B cell (primary cell): ENCODE data around the gene MYRFL.

Experiments
- EZH2 ChIP-seq: IDR thresholded peaks from 2 replicates; pipeline ENCODE4 v1.6.1; 2012; ENCODE audit warnings: borderline replicate concordance, low read depth, mild to moderate bottlenecking, moderate library complexity, low read length; ENCODE audit not compliant: insufficient read depth, poor library complexity, severe bottlenecking
- TF ChIP-seq, protein P1 (sequence below): fragments of 200-600 bp; IDR thresholded peaks from one replicate; pipeline ENCODE4 v1.8.0; 2022; ENCODE audit warnings: antibody characterized with exemption, mild to moderate bottlenecking

DNA sequence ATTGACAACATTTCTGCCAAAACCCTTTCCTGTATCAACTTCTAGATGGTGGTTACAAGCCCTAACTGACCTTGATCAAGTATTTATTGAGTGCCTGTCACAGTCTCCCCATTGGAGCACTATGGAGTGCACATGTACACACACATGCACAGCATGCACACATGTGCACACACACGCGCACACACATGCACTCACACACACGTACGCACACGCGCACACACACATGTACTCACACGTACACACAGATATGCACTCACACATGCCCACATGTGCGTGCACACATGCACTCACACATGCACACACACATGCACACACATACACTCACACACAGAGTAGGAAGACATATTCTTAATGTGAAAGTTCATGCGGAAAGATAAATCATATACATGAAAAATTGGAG lies 43.7 kb downstream of the MYRFL start:
- TF ChIP-seq, protein P1, sequence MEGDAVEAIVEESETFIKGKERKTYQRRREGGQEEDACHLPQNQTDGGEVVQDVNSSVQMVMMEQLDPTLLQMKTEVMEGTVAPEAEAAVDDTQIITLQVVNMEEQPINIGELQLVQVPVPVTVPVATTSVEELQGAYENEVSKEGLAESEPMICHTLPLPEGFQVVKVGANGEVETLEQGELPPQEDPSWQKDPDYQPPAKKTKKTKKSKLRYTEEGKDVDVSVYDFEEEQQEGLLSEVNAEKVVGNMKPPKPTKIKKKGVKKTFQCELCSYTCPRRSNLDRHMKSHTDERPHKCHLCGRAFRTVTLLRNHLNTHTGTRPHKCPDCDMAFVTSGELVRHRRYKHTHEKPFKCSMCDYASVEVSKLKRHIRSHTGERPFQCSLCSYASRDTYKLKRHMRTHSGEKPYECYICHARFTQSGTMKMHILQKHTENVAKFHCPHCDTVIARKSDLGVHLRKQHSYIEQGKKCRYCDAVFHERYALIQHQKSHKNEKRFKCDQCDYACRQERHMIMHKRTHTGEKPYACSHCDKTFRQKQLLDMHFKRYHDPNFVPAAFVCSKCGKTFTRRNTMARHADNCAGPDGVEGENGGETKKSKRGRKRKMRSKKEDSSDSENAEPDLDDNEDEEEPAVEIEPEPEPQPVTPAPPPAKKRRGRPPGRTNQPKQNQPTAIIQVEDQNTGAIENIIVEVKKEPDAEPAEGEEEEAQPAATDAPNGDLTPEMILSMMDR, result no peak
- no peak for TF ChIP-seq EZH2
